GM12874 (cell line): Measurements from ENCODE around the gene IMMP2L.

Source experiments
- TF ChIP-seq, protein P1 (sequence below): IDR thresholded peaks from 2 replicates; pipeline ENCODE4 v1.5.1; 2011; ENCODE audit warnings: low read depth, mild to moderate bottlenecking, control low read depth, low read length, moderate library complexity; ENCODE audit not compliant: insufficient read depth

IMMP2L gene

DNA sequence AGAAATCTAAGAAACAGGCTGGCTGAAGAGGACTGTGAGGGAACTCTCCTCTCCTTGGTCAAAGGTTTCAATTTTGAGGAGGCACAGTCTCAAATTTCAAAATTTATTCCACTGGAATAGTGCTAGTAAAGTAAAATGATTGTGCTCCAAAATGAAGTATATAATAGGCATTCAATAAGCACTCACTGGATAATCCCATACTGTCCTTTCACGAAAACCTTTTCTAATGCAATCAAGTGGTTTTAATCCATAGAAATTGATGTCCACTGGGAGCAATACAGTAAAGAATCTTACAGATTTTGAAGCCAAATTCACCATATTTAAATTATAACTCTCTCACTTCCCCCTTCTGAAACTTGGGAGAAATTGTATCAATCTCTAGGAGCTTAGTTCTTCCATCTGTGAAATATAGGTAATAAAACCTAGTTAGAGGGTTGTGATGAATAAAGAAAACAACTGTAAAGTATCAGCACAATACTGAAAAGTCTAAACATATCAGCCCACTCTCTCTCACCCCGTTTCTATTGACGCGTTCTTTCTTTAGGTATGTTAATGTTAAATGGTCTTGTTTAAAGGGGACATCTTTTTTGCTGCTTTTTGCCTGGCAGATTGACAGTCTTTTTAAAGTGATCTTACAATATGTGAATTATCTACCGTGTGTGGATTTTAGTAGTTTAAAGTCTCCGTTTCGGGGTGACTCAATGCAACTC is 512.2 kb downstream of the IMMP2L start:
- TF ChIP-seq, protein P1, sequence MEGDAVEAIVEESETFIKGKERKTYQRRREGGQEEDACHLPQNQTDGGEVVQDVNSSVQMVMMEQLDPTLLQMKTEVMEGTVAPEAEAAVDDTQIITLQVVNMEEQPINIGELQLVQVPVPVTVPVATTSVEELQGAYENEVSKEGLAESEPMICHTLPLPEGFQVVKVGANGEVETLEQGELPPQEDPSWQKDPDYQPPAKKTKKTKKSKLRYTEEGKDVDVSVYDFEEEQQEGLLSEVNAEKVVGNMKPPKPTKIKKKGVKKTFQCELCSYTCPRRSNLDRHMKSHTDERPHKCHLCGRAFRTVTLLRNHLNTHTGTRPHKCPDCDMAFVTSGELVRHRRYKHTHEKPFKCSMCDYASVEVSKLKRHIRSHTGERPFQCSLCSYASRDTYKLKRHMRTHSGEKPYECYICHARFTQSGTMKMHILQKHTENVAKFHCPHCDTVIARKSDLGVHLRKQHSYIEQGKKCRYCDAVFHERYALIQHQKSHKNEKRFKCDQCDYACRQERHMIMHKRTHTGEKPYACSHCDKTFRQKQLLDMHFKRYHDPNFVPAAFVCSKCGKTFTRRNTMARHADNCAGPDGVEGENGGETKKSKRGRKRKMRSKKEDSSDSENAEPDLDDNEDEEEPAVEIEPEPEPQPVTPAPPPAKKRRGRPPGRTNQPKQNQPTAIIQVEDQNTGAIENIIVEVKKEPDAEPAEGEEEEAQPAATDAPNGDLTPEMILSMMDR = no peak

DNA sequence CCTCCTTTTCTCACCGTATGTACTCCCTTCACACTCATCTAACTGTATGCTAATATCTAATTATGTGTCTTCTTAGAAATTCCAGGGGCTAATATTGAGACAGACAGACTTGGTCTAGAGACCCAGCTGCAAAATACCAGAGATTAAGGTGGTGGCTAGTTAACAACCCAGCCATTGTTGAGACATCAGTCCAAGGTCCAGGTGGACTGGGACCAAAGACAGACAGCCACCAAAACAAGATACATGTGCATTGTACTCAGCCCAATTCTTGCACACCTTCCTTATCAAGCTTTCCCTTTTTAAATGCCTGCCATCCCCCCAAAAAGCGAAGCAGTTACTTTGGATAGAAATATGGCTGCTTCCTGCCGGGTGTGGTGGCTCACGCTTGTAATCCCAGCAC is 514.7 kb downstream of the IMMP2L start:
- TF ChIP-seq, protein P1 = no peak

DNA sequence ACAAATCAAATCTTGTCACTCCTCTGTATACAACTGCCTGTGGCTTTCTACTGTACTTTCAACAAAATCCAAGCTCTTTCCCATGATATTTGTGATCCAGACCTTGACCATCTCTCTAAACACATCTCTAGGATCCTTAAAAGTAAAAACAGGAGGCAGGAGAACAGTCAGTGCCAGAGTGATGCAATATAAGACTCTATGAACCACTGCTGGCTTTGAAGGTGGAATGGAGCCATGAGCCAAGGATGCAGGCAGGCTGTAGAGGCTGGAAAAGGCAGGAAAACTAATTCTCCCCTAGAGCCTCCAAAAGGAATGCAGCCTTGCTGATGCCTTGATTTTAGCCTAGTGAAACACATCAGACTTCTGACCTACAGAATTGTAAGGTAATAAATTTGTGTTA is 516.8 kb downstream of the IMMP2L start:
- TF ChIP-seq, protein P1 = no peak

DNA sequence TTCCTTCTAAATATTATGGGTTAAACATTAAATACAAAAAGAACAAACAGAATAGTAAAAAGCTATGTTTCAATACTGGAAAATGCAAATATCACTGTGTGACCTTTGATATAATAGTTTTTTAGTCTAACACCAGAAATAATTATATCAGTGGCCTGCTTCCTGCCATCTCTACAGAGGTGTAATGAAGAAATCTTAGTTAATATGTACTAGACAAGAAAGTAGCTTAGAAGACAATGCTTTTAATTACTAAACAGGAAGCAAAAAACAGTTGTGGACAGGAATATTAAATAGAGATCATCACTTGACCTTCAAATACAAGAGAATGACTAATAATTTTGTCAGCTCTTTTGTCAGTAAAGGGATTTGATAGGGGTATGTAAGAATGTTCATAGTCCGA is 518.7 kb downstream of the IMMP2L start:
- TF ChIP-seq, protein P1 = no peak

DNA sequence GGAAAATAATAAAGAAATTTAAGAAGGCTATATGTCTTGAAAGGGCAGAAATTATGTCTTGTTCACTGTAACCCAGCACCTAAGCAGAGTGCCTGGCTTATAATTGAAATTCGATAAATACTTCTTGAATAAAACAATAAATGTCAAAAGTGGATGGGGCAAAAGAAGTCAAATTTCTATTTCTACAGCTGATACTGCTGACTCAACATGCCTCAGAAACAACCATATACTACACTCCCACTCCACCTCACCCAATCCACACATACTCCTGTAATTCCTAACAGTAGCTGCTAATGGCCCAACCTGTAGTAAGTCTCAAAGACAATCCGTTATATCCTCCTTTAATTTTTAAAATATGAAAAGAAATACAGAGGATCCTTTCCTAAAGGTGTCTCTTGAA is 519.5 kb downstream of the IMMP2L start:
- TF ChIP-seq, protein P1 = no peak

DNA sequence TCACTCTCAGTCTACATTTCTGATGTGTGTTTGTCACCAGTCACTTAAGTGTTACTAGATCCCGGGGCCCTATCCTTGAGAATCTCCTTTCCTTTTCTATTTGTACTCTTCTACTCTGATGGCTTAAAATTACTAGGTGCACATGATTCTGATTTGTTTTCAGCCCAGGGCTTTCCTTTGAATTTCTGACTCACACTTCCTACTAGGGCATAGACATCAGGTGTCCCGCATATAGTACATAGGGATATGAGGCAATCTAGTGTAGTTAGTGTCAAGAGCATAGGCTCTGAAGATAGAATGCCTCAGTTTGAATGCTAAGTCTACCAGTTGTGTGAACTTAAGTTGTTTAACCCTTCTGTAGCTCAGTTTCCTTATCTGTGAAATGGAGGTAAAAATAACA is 520.7 kb downstream of the IMMP2L start:
- TF ChIP-seq, protein P1 = no peak

DNA sequence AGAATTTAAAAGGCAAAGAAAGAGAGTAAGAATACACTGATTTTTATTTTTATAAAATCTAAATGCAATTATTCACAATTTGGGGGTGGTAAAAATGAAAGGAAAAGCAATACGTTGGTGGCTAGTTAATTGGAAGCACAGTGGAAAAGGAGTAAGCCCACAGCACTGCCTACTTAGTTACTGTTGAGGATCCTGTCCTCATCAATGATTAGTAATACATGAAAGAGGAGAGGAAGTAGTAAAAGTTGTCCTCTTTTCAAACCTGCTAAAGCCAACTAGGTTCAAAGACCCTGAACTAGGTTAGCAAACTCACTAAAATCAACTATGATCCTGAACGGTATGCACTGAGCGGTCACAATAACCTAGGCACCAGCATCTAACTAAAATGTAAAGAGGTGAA is 524.1 kb downstream of the IMMP2L start:
- TF ChIP-seq, protein P1 = no peak
